Panc1 (cell line): Measurements from ENCODE around the gene SSBP3. TPM values are rescaled to one million over a fixed set of nuclear protein-coding genes. Genes with fewer than 3 reads are reported as not detected.

ENCODE experiments used
- ATAC-seq: fragments of 200-7000 bp; cut with Tn5 transposase; 2 replicates; pipeline ENCODE4 v1.9.1; 2020; ENCODE audit warnings: mild to moderate bottlenecking, moderate library complexity
- BruUV-seq: library from RNA; stranded (reverse); fragments of 400-500 nt; replicated peaks from 2 replicates; lab custom pipeline; 2021; lab: Mats Ljungman, UMichigan
- CTCF ChIA-PET: fragments of 300-600 bp; sonication (Branson Sonifier 250); formaldehyde crosslinking; loops from one replicate; lab custom pipeline; 2022; ENCODE audit warnings: antibody characterized with exemption; lab: Charles Lee
- POLR2A ChIA-PET: fragments of 300-600 bp; sonication (Branson Sonifier 250); formaldehyde crosslinking; loops from one replicate; lab custom pipeline; 2022; ENCODE audit warnings: antibody characterized with exemption; lab: Charles Lee
- DNase-seq: peaks from one replicate; pipeline ENCODE4 v3.0.0-alpha.2; 2010; ENCODE audit warnings: low read depth, low spot score
- H3K27ac ChIP-seq: 2 replicates; pipeline ENCODE4 v1.5.1; 2011; ENCODE audit warnings: mild to moderate bottlenecking, low read length, inconsistent platforms
- H3K27me3 ChIP-seq: fragments of 200-500 bp; sonication (Bioruptor generic); 2 replicates; pipeline ENCODE4 v1.6.0; 2014; ENCODE audit warnings: low read length, inconsistent platforms; ENCODE audit not compliant: control insufficient read depth, insufficient read depth
- H3K36me3 ChIP-seq: fragments of 200-500 bp; sonication (Bioruptor generic); 2 replicates; pipeline ENCODE4 v1.5.1; 2014; ENCODE audit warnings: inconsistent platforms, mild to moderate bottlenecking, low read length, moderate library complexity; ENCODE audit not compliant: control insufficient read depth, insufficient read depth
- H3K4me1 ChIP-seq: 2 replicates; pipeline ENCODE4 v1.5.1; 2011; ENCODE audit warnings: inconsistent platforms, mild to moderate bottlenecking, low read length, moderate library complexity; ENCODE audit not compliant: control insufficient read depth, insufficient read depth
- H3K4me3 ChIP-seq, 2 experiments: 2 replicates each; pipeline ENCODE4 v1.5.1; 2011 to 2012; ENCODE audit warnings: low read depth in 2 of 2, low read length in 2 of 2, mild to moderate bottlenecking in 2 of 2, inconsistent platforms in 1 of 2, moderate library complexity in 1 of 2
- H3K9me3 ChIP-seq: fragments of 200-500 bp; sonication (Bioruptor generic); 2 replicates; pipeline ENCODE4 v1.5.1; 2014; ENCODE audit warnings: low read depth, mild to moderate bottlenecking, inconsistent platforms, low read length, moderate library complexity; ENCODE audit not compliant: control insufficient read depth, insufficient read depth
- POLR2AphosphoS5 ChIP-seq: IDR thresholded peaks from 2 replicates; pipeline ENCODE4 v1.6.1; 2012; ENCODE audit warnings: mild to moderate bottlenecking, low read depth, low read length, moderate library complexity
- SIN3A ChIP-seq: IDR thresholded peaks from 2 replicates; pipeline ENCODE4 v1.6.1; 2012; ENCODE audit warnings: low read depth, mild to moderate bottlenecking, low read length, moderate library complexity, borderline replicate concordance; ENCODE audit not compliant: insufficient read depth
- TCF7L2 ChIP-seq: IDR thresholded peaks from 2 replicates; pipeline ENCODE4 v1.6.1; 2011; ENCODE audit warnings: mild to moderate bottlenecking, low read depth, low read length, inconsistent platforms
- in situ Hi-C: cut with HindIII; loops from 2 replicates; pipeline ENCODE4 v1.10.0; 2016; ENCODE audit warnings: low sequenced_read_pairs, low pct_unique_long_range_greater_than_20kb
- intact Hi-C: fragments of 100-400 bp; cut with micrococcal nuclease; formaldehyde crosslinking; loops from one replicate; pipeline ENCODE4 v1.10.0; 2022; ENCODE audit not compliant: unreplicated experiment
- total RNA-seq: library from RNA; stranded (reverse); gene quantifications from one replicate; pipeline ENCODE4 v1.2.1, GENCODE V29; 2021; ENCODE audit not compliant: unreplicated experiment
- TF ChIP-seq, protein P1 (sequence below), 2 experiments: IDR thresholded peaks; 2 replicates each; pipeline ENCODE4 v1.6.1; 2011 to 2012; ENCODE audit warnings: low read depth in 2 of 2, control low read depth in 1 of 2, low read length in 1 of 2, mild to moderate bottlenecking in 1 of 2, moderate library complexity in 1 of 2; ENCODE audit not compliant: insufficient read depth in 1 of 2
- TF ChIP-seq, protein P2 (sequence below): fragments of 450-650 bp; IDR thresholded peaks from 2 replicates; pipeline ENCODE4 v1.5.1; 2017; ENCODE audit warnings: mild to moderate bottlenecking

SSBP3 gene
- total RNA-seq, 1 experiment from 2014 or later: 22.5 TPM

DNA sequence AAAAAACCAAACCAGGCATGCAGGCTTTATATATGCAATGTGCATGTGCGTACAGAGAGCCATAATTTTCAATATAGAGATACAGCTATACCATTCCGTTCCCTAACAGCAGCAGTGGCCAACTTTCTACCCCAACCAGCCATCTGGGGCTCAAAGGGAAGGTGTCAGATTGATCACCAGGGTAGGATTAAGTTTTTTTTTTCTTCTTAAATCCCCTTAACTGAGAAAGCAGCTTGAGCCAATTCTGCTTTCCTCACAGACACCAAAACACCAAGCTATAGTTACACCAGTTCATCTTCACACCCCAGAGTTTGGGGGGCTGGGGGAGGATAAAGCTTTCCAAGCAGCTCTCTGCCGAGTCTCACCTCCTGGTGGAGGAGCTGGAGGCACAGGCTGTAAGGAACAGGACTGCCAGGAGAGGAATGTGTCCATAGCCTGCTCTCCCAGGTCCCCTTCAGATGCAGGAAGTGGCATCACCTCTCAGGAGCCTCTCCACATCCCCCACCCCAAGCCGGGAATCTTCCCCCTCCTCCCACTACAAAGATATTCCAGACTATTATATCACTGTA is 87.9 kb downstream of the SSBP3 start:
- TF ChIP-seq, protein P1, sequence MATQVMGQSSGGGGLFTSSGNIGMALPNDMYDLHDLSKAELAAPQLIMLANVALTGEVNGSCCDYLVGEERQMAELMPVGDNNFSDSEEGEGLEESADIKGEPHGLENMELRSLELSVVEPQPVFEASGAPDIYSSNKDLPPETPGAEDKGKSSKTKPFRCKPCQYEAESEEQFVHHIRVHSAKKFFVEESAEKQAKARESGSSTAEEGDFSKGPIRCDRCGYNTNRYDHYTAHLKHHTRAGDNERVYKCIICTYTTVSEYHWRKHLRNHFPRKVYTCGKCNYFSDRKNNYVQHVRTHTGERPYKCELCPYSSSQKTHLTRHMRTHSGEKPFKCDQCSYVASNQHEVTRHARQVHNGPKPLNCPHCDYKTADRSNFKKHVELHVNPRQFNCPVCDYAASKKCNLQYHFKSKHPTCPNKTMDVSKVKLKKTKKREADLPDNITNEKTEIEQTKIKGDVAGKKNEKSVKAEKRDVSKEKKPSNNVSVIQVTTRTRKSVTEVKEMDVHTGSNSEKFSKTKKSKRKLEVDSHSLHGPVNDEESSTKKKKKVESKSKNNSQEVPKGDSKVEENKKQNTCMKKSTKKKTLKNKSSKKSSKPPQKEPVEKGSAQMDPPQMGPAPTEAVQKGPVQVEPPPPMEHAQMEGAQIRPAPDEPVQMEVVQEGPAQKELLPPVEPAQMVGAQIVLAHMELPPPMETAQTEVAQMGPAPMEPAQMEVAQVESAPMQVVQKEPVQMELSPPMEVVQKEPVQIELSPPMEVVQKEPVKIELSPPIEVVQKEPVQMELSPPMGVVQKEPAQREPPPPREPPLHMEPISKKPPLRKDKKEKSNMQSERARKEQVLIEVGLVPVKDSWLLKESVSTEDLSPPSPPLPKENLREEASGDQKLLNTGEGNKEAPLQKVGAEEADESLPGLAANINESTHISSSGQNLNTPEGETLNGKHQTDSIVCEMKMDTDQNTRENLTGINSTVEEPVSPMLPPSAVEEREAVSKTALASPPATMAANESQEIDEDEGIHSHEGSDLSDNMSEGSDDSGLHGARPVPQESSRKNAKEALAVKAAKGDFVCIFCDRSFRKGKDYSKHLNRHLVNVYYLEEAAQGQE (IDR thresholded peaks at IDR 0.05; ENCODE audit: insufficient read depth in 1 of 2, low read depth in 2 of 2, low read length in 1 of 2): no peak
- no peak for TF ChIP-seq SIN3A
- DNase-seq (no peak), ATAC-seq (no peak)
- Histone ChIP-seq H3K9me3 (no peaks in the 10 kb centered on the region), H3K4me1 (no peaks in the 10 kb centered on the region; the same call in 1 of the 2 replicates), H3K27ac (no peak overlapping the region), H3K36me3 (no peaks in the 10 kb centered on the region), H3K4me3 (no peak overlapping the region), H3K27me3 (no peaks in the 10 kb centered on the region)
- ChIA-PET CTCF (no interaction called here), POLR2A (interaction anchor here (1.0 kb wide), 1 partner anchor 171 kb away, joined by 5 read pairs; no protein-coding TSS in a partner anchor)
- in situ Hi-C loops: no loop called here
- intact Hi-C loops: no loop called here
- no TSS peak for BruUV-seq

DNA sequence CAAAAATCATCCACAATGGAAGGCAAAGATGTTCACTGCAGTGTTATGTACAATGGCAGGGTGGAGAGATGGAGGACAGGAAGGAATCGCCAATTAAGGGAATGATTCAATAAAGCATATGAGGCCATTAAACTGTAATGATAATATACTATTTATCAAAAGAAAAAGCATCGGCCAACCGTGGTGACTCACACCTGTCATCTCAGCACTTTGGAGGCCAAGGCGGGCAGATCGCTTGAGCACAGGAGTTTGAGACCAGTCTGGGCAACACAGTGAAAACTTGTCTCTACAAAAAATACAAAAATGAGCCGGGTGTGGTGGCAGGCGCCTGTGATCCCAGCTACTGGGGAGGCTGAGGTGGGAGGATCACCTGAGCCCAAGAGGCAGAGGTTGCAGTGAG is 89.1 kb downstream of the SSBP3 start:
- no peaks in the 10 kb centered on the region; the same call in 1 of the 2 replicates for H3K4me1 ChIP-seq
- no peak for ATAC-seq
- H3K9me3 ChIP-seq: no peaks in the 10 kb centered on the region
- intact Hi-C loops (no loop called here), in situ Hi-C loops (no loop called here)
- no peak overlapping the region for H3K27ac ChIP-seq
- TF ChIP-seq, protein P1 (IDR thresholded peaks at IDR 0.05; ENCODE audit: insufficient read depth in 1 of 2, low read depth in 2 of 2, low read length in 1 of 2): no peak
- no peak for DNase-seq
- ChIA-PET CTCF (no interaction called here), POLR2A (no interaction called here)
- no TSS peak for BruUV-seq
- H3K4me3 ChIP-seq: no peak overlapping the region
- no peaks in the 10 kb centered on the region for H3K27me3 ChIP-seq
- no peaks in the 10 kb centered on the region for H3K36me3 ChIP-seq

DNA sequence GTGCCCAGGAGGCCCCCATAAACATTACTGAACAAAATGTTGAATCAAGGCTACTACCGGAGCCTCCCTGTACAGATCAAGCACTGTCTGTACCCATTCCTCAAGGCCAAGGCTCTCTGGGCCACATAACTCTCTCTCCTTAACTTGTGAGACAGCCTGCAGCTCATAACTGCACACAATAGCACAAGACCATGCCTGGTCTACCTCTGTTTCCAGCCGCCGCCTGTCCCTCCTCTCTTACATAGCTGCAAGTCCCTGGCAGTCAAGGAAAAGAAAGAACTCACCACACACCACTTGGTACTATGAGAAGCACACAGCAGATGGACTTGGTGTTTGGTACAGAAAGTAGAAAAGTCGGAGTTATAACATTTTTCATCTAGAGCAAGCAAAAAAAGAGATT is 91.1 kb downstream of the SSBP3 start:
- in situ Hi-C loops: no loop called here
- BruUV-seq: no TSS peak

More for the DNA sequence above, 91.1 kb downstream of the SSBP3 start:
- Histone ChIP-seq H3K9me3 (no peaks in the 10 kb centered on the region), H3K4me3 (no peak overlapping the region), H3K27me3 (no peaks in the 10 kb centered on the region), H3K4me1 (no peaks in the 10 kb centered on the region; the same call in 1 of the 2 replicates), H3K27ac (no peak overlapping the region), H3K36me3 (no peaks in the 10 kb centered on the region)
- no peak for ATAC-seq
- ChIA-PET POLR2A (interaction anchor here (0.6 to 0.7 kb wide), 2 partner anchors 67 to 80 kb away, joined by 3 to 5 read pairs; no protein-coding TSS in a partner anchor), CTCF (no interaction called here)
- DNase-seq: no peak
- TF ChIP-seq SIN3A (no peak), TCF7L2 (no peak), POLR2AphosphoS5 (no peak)
- TF ChIP-seq, protein P1 (IDR thresholded peaks at IDR 0.05; ENCODE audit: insufficient read depth in 1 of 2, low read depth in 2 of 2, low read length in 1 of 2): no peak
- TF ChIP-seq, protein P2, sequence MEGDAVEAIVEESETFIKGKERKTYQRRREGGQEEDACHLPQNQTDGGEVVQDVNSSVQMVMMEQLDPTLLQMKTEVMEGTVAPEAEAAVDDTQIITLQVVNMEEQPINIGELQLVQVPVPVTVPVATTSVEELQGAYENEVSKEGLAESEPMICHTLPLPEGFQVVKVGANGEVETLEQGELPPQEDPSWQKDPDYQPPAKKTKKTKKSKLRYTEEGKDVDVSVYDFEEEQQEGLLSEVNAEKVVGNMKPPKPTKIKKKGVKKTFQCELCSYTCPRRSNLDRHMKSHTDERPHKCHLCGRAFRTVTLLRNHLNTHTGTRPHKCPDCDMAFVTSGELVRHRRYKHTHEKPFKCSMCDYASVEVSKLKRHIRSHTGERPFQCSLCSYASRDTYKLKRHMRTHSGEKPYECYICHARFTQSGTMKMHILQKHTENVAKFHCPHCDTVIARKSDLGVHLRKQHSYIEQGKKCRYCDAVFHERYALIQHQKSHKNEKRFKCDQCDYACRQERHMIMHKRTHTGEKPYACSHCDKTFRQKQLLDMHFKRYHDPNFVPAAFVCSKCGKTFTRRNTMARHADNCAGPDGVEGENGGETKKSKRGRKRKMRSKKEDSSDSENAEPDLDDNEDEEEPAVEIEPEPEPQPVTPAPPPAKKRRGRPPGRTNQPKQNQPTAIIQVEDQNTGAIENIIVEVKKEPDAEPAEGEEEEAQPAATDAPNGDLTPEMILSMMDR: no peak
- intact Hi-C loops: no loop called here
